NCI-H1048 (cell line): ENCODE data around the gene LARGE1.

Source experiments
- DNase-seq: peaks from one replicate; lab custom pipeline; 2025; lab: John Stamatoyannopoulos, UW

The LARGE1 gene

DNA sequence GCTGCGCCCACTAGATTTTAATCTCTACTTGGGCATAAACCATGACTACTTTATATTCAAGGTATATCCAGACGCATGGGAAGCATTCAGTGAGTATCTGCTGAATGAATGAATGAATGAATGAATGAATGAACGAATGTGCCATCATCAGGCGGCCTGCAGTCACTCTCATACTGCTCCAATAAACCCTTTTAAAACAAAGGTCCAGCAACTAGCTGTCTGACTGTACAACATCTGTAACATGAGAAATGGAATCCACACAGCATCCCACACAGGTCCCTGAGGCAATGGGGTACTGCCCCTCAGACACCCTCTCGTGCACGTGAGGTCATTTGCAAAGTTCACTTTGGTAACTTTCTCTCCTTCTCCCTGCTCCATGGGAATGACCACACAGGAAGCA lies 147.5 kb downstream of the LARGE1 start:
- no peak for DNase-seq

DNA sequence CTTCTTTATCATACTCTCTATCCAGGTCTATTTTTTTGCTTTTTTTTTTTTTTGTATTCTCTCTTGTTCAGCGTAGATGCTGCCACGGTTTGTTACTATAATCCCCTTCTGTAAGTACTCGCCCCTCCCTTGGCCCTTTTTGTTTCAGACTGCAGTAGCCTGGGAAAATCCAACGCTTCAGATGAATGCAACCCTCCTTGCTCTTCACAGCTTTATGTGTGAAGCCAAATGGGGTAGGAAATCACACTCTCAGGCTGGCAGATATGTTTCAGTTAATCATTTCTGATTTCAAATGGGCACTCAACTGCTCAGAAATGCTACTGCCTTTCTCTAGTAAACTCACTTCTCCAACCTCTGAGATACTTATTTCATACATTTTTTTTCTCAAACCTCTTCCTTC lies 149.1 kb downstream of the LARGE1 start:
- DNase-seq = no peak

- DNase-seq = no peak
Observed at GRCh38 chr22:33770723-33771122, 149.6 kb downstream of the LARGE1 start.

DNA sequence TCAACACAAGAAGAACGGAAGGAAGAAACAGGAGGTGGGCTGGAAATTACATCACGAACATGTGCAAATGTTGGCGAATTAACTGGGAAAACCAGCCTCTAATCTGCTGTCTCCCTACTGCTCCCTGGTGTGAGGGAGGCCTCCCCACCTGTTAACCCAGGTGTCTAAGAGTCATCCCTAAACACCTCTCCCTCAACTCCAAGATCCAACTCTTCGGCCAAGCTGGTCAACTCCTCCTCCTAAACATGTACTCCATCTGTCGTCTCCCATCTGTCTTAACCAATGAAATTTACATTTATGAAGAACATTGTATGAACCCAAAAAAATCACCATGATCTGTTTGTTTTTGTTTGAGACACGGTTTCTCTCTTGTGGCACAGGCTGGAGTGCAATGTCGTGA lies 154.2 kb downstream of the LARGE1 start:
- no peak for DNase-seq

GRCh38 chr22:33758961-33759360 lies 161.3 kb downstream of the LARGE1 start:
- DNase-seq = no peak

DNA sequence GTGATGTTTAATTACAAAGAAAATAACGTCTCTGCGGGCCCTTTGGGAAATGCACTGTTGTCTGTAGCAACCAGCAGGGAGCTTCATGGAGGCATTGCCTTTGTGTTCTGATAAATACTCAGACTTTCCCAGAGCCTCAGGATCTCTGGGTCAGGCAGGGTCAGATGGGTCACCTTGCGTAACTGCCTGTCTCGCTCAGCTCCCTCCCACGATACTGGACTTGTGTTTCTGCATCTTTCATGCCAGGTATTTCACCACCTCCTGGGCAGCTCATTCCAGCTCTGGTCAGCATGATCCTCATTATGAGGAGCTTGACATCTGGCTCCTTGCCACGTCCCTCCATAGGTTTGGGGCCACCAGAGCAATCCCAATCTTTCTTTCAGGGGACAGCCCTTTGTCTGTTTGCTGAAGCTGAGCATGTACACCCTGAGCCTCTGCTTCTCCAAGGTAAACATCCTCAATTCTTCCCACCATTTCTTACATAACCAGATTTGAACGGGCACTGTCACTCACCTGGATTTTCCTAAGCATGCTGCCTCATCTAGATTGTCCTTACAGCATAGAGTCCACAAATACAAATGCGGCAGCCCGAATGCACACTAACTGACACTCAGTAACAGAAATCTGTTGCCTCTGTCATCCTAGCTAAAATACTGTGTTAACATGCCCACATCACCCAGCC lies 162.3 kb downstream of the LARGE1 start:
- no peak for DNase-seq

- no peak for DNase-seq
Observed at GRCh38 chr22:33757041-33757801, 163.1 kb downstream of the LARGE1 start.

GRCh38 chr22:33756508-33756949 lies 163.7 kb downstream of the LARGE1 start:
- no peak for DNase-seq

DNA sequence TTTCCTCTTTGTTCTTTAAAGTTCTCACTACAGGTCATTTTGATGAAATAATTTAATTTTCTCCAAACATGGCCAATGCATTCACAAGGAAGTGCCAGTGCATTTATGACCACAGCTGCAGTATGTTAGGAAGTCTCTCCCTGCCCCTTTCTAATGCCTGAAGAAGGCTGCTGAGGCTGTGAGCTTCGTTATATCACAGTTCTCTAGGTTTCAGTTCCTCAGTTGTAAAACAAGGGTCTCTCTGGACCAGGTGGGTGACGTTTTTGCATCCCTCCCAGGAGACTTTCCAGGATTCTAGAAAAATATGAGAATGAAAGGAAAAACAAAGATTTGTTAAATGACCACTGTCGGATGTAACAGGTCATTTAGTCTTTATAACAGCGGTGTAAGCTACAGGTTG lies 171.6 kb downstream of the LARGE1 start:
- DNase-seq = no peak

- no peak for DNase-seq
Observed at GRCh38 chr22:33747576-33748180, 172.6 kb downstream of the LARGE1 start.

DNA sequence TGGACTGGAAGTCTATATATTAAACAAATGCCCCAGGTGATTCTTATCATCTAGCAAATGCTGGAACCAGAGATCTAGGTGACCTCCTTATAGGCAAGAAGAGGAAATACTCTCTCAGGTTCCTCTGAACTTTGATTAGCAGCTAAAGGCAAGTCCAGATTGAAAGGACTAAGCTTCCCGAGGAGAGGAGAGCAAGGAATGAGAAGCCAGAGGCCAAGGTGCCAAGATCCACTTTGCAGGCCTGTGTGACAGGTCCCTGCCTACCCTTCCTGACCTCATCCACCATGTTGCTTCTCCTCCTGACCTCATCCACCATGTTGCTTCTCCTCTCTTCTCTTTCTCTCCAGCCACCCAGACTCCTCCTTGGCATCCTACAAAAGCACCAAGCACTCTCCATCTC lies 173.2 kb downstream of the LARGE1 start:
- DNase-seq = no peak

GRCh38 chr22:33746501-33746928 lies 173.8 kb downstream of the LARGE1 start:
- DNase-seq = no peak

DNA sequence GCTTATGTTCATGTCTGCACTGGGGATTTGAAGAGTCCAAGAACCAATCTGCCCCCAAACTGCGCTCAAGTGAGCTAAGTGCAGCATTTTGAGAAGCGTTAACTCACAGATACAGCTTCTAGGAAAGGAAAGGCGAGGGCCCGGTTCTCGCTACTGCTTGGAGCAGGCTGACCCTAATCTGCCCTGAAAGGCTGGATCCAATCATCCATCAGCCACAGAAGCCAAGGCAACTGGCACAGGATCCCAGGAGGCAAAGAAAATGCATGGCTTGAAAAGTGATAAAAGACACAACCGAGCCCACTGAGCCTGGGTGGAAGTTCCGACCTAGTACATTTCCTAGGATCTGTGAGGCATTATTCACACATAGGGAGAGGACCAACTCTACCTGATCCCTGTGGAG lies 174.8 kb downstream of the LARGE1 start:
- no peak for DNase-seq

DNA sequence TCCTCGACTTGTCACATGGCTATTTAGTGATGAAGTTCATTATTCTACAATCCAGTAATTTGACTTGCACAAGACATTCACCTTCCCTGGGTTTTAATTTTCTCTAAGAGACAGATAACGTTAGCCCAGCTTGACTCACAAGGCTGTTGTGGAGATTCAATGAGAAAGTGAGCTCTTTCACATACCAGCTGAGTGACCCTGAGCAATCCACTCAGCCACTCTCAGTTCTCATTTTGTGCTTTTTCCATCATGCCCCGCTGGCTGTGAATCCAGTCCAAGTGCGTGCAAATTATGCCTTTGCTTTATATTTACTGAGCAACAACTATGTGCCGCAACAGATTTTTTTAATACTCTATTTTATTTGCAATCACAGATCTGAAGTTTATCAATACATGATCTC lies 176.5 kb downstream of the LARGE1 start:
- no peak for DNase-seq

GRCh38 chr22:33741025-33741424 lies 179.3 kb downstream of the LARGE1 start:
- DNase-seq = no peak

- DNase-seq = no peak
Observed at GRCh38 chr22:33739516-33739915, 180.8 kb downstream of the LARGE1 start.

DNA sequence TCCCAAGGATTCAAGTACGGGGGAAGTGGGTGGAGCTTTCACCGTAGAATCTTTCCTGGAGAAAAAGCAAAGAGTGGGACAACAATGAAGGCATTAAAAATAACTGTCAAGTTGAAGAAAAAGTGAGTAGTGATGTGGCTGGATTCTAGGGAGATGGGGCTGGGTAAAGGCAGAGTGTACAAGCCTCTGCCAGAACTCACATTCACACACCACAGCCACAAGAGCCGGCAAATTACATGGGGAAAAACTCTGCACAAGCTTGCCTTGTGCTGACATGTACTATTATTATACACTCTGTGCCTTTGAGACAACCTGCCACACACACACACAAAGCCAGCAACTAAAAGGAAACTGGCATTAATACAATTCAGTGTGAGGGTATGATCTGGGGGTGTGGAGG lies 182.6 kb downstream of the LARGE1 start:
- no peak for DNase-seq

DNA sequence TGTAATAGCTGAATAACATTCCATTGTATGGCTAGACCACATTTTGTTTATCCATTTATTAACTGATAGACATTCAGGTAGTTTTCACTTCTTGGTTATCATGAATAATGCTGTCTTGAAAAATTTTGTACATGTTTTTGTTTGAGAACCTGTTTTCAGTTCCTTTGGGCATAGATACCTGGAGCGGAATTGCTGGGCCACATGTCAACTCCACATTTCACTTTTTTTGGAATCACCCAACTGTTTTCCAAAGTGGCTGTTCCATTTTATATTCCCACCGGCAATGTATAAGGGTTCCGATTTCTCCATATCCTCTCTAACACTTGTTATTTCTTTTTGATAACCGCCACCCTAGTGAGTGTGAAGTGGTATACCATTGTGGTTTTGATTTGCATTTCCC lies 184.3 kb downstream of the LARGE1 start:
- DNase-seq = no peak

- no peak for DNase-seq
Observed at GRCh38 chr22:33728847-33729246, 191.4 kb downstream of the LARGE1 start.

DNA sequence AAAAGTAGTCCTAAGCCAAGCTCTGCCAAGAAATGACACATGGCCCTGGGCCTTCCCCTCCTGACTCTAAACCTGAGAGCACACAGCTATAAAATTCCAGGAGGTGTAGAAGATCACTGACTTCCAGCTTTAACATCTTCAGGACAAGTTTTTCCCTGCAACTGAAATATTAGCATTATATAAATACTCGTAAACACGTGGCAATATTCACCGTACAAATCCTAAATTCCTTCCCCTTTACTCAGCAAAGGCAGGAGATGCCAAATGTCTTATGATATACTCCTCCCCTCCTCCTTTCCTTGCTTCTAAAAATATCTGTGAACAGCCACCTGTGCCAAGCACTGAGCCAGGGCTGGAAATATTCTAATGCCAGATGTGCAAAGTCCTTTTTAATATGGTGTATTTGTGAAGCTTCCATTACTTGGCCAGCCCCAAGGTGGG lies 194.0 kb downstream of the LARGE1 start:
- DNase-seq = no peak

GRCh38 chr22:33723915-33724314 lies 196.4 kb downstream of the LARGE1 start:
- no peak for DNase-seq

DNA sequence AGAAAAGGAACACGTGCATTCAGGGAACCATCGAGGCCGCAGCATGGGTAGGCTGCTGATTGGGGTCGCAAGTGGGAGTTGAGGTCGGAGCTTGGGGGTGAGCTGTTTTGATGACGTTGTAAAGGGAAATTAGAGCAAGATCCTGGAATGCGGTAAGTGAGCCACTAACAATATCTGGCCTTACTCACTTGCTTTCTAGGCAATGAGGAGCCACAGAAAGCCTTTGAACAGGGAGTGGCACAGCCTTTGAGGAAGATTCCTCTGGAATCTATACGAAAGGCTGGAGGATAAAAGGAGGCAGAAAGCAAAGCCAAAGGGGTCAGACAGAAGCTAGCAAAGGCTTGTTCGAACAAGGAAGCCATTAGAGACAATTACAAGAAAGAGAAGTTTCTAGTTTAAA lies 197.5 kb downstream of the LARGE1 start:
- DNase-seq = no peak
